GM18907 (cell line): ENCODE data around the gene JAM3.
"Not testable (repeated sequence)": the region's sequence is repeated elsewhere in the genome, so short reads cannot be mapped to it uniquely, and the experiment has no call there.

Experiments
- ATAC-seq: cut with Tn5 transposase; IDR thresholded peaks from one replicate; pipeline ENCODE4 v1.9.1; 2021; ENCODE audit warnings: mild to moderate bottlenecking, moderate library complexity; ENCODE audit not compliant: unreplicated experiment

JAM3 gene

GRCh38 chr11:134170919-134171281 is 102.0 kb downstream of the JAM3 start:
- no peak for ATAC-seq

GRCh38 chr11:134171951-134172350 is 103.1 kb downstream of the JAM3 start:
- ATAC-seq = no peak

- no peak for ATAC-seq
These were observed 104.4 kb downstream of the JAM3 start for GRCh38 chr11:134173296-134173695.

GRCh38 chr11:134176284-134176683 is 107.4 kb downstream of the JAM3 start:
- no peak for ATAC-seq

- ATAC-seq = no peak
These were observed 109.3 kb downstream of the JAM3 start for GRCh38 chr11:134178032-134178674.

GRCh38 chr11:134181707-134182106 is 112.8 kb downstream of the JAM3 start:
- ATAC-seq = no peak

- not testable (repeated sequence) for ATAC-seq
These were observed 119.2 kb downstream of the JAM3 start for GRCh38 chr11:134188092-134188491.

GRCh38 chr11:134196756-134197155 is 127.9 kb downstream of the JAM3 start:
- ATAC-seq = no peak

GRCh38 chr11:134199531-134199930 is 130.7 kb downstream of the JAM3 start:
- no peak for ATAC-seq

GRCh38 chr11:134200688-134201087 is 131.8 kb downstream of the JAM3 start:
- no peak for ATAC-seq
